H1 (cell line): ENCODE results near the gene ENPP6. TPM values are rescaled to one million over a fixed set of nuclear protein-coding genes. Genes with fewer than 3 reads are reported as not detected.

ENCODE experiments used
- CTCF ChIA-PET: fragments of 300-600 bp; sonication (Branson Sonifier 250); formaldehyde crosslinking; loops from one replicate; lab custom pipeline; 2021; ENCODE audit not compliant: partially characterized antibody; lab: Charles Lee
- POLR2A ChIA-PET: fragments of 300-600 bp; sonication (Branson Sonifier 250); formaldehyde crosslinking; loops from one replicate; lab custom pipeline; 2021; ENCODE audit warnings: inconsistent platforms; ENCODE audit not compliant: partially characterized antibody; lab: Charles Lee
- DNase-seq, 2 experiments: peaks; one replicate each; pipeline versions ENCODE4 v3.0.0 to v3.0.0-alpha.2; 2010 to 2022; ENCODE audit warnings: low spot score in 2 of 2, low read depth in 1 of 2, mixed read lengths in 1 of 2
- FAIRE-seq: peaks from 2 replicates; lab custom pipeline; 2011; peaks lifted over from hg19 to GRCh38; lab: Jason Lieb, UNC
- H2AFZ ChIP-seq: 2 replicates; pipeline ENCODE4 v1.8.1; 2012; ENCODE audit warnings: low read length, inconsistent platforms
- H2AK5ac ChIP-seq: 2 replicates; pipeline ENCODE4 v1.6.1; 2013; ENCODE audit warnings: low read depth, low read length
- H2BK120ac ChIP-seq: replicated peaks from 2 replicates; pipeline ENCODE3; 2013; ENCODE audit warnings: low read depth, low read length, inconsistent platforms
- H2BK12ac ChIP-seq: 2 replicates; pipeline ENCODE4 v1.6.1; 2013; ENCODE audit warnings: low read depth, low read length
- H2BK15ac ChIP-seq: 2 replicates; pipeline ENCODE4 v1.6.1; 2013; ENCODE audit warnings: low read length
- H2BK20ac ChIP-seq: 2 replicates; pipeline ENCODE4 v1.6.1; 2013; ENCODE audit warnings: low read length
- H2BK5ac ChIP-seq: 2 replicates; pipeline ENCODE4 v1.6.1; 2013; ENCODE audit warnings: low read depth, low read length
- H3K14ac ChIP-seq: 2 replicates; pipeline ENCODE4 v1.6.1; 2013; ENCODE audit warnings: inconsistent platforms; ENCODE audit not compliant: insufficient read length
- H3K18ac ChIP-seq: 2 replicates; pipeline ENCODE4 v1.6.1; 2013; ENCODE audit warnings: low read length; ENCODE audit errors: extremely low read depth
- H3K23ac ChIP-seq: 2 replicates; pipeline ENCODE4 v1.6.1; 2013; ENCODE audit warnings: inconsistent platforms; ENCODE audit not compliant: insufficient read length
- H3K23me2 ChIP-seq: 2 replicates; pipeline ENCODE4 v1.6.1; 2013; ENCODE audit warnings: low read depth, low read length
- H3K27ac ChIP-seq: 2 replicates; pipeline ENCODE4 v1.6.1; 2011; ENCODE audit warnings: low read depth, low read length, inconsistent platforms
- H3K27me3 ChIP-seq, 4 experiments: replicated peaks in 1 of 4; 1 replicate in 1 of 4; 2 replicates in 3 of 4; pipeline versions ENCODE4 v1.6.1 to v1.8.1; 2011 to 2013; ENCODE audit warnings: low read length in 3 of 4, mild to moderate bottlenecking in 3 of 4, inconsistent platforms in 2 of 4, mixed read lengths in 2 of 4, moderate library complexity in 1 of 4; ENCODE audit not compliant: control insufficient read depth in 3 of 4, insufficient read depth in 3 of 4; ENCODE audit errors: extremely low read depth in 1 of 4
- H3K36me3 ChIP-seq, 4 experiments: 2 replicates each; pipeline versions ENCODE4 v1.6.1 to v1.8.1; 2011 to 2013; ENCODE audit warnings: mild to moderate bottlenecking in 4 of 4, low read length in 3 of 4, moderate library complexity in 2 of 4, control low read depth in 1 of 4, inconsistent platforms in 1 of 4; ENCODE audit not compliant: insufficient read depth in 4 of 4, control insufficient read depth in 2 of 4
- H3K4ac ChIP-seq: replicated peaks from 2 replicates; pipeline ENCODE3; 2013; ENCODE audit warnings: low read length, low read depth, mixed read lengths, inconsistent platforms; ENCODE audit not compliant: insufficient read length
- H3K4me1 ChIP-seq, 4 experiments: replicated peaks in 1 of 4; 1 replicate in 1 of 4; 2 replicates in 3 of 4; pipeline versions ENCODE4 v1.6.1 to v1.8.1; 2011 to 2013; ENCODE audit warnings: low read length in 3 of 4, inconsistent platforms in 2 of 4, mixed read lengths in 1 of 4; ENCODE audit not compliant: insufficient read depth in 4 of 4, control insufficient read depth in 3 of 4
- H3K4me2 ChIP-seq, 2 experiments: 2 replicates each; pipeline versions ENCODE4 v1.6.1 to v1.8.1; 2011 to 2013; ENCODE audit warnings: low read depth in 2 of 2, low read length in 2 of 2, control low read depth in 1 of 2, inconsistent platforms in 1 of 2, mild to moderate bottlenecking in 1 of 2; ENCODE audit not compliant: insufficient read depth in 1 of 2
- H3K4me3 ChIP-seq, 4 experiments: fragments of 200-600, 300-600 bp in 1 of 4; sonication (generic), shearing (Covaris generic), sonication (Bioruptor Twin) in 1 of 4; 2 replicates each; pipeline versions ENCODE4 v1.5.1 to v1.8.1; 2011 to 2016; ENCODE audit warnings: low read length in 4 of 4, low read depth in 3 of 4, control low read depth in 2 of 4, inconsistent platforms in 2 of 4, mild to moderate bottlenecking in 2 of 4, mixed read lengths in 1 of 4, moderate library complexity in 1 of 4; ENCODE audit not compliant: insufficient read depth in 2 of 4; ENCODE audit errors: extremely low read depth in 1 of 4
- H3K56ac ChIP-seq: replicated peaks from 2 replicates; pipeline ENCODE3; 2013; ENCODE audit warnings: low read depth, mild to moderate bottlenecking, mixed read lengths, low read length, inconsistent platforms; ENCODE audit not compliant: insufficient read length
- H3K79me1 ChIP-seq: 2 replicates; pipeline ENCODE4 v1.6.1; 2013; ENCODE audit warnings: low read depth, low read length, control low read depth
- H3K79me2 ChIP-seq, 2 experiments: 2 replicates each; pipeline versions ENCODE4 v1.6.1 to v1.8.1; 2012 to 2013; ENCODE audit warnings: low read length in 2 of 2, mild to moderate bottlenecking in 2 of 2, inconsistent platforms in 1 of 2; ENCODE audit not compliant: insufficient read depth in 2 of 2, control insufficient read depth in 1 of 2
- H3K9ac ChIP-seq, 4 experiments: replicated peaks in 1 of 4; 1 replicate in 1 of 4; 2 replicates in 3 of 4; pipeline versions ENCODE4 v1.6.1 to v1.8.1; 2011 to 2013; ENCODE audit warnings: low read depth in 3 of 4, low read length in 3 of 4, control low read depth in 2 of 4, mild to moderate bottlenecking in 2 of 4, moderate library complexity in 2 of 4, inconsistent platforms in 1 of 4; ENCODE audit errors: extremely low read depth in 1 of 4
- H3K9me3 ChIP-seq, 2 experiments: 2 replicates each; pipeline versions ENCODE4 v1.6.1 to v1.8.1; 2012 to 2013; ENCODE audit warnings: mild to moderate bottlenecking in 2 of 2, moderate library complexity in 2 of 2, control low read depth in 1 of 2, inconsistent platforms in 1 of 2, low read depth in 1 of 2, low read length in 1 of 2, mixed read lengths in 1 of 2; ENCODE audit not compliant: insufficient read depth in 2 of 2
- H4K20me1 ChIP-seq, 2 experiments: replicated peaks in 1 of 2; 2 replicates each; pipeline versions ENCODE3 to v1.8.1; 2011 to 2013; ENCODE audit warnings: inconsistent platforms in 2 of 2, low read length in 2 of 2, mild to moderate bottlenecking in 1 of 2; ENCODE audit not compliant: insufficient read depth in 2 of 2, control insufficient read depth in 1 of 2
- H4K5ac ChIP-seq: 2 replicates; pipeline ENCODE4 v1.6.1; 2013; ENCODE audit warnings: low read length, low read depth, mixed read lengths, inconsistent platforms; ENCODE audit not compliant: insufficient read length
- H4K8ac ChIP-seq: 2 replicates; pipeline ENCODE4 v1.8.0; 2013; ENCODE audit warnings: mild to moderate bottlenecking, moderate library complexity, low read length, inconsistent platforms; ENCODE audit not compliant: insufficient read depth; ENCODE audit errors: extremely low read depth
- H4K91ac ChIP-seq: replicated peaks from 2 replicates; pipeline ENCODE3; 2013; ENCODE audit warnings: low read length, mixed read lengths, inconsistent platforms; ENCODE audit not compliant: insufficient read length
- ATF2 ChIP-seq: IDR thresholded peaks from 2 replicates; pipeline ENCODE4 v1.6.1; 2012; ENCODE audit warnings: low read length, inconsistent platforms
- EP300 ChIP-seq, 2 experiments: IDR thresholded peaks; 1 replicate in 1 of 2; 2 replicates in 1 of 2; pipeline ENCODE4 v1.6.1; 2011 to 2012; ENCODE audit warnings: low read depth in 2 of 2, low read length in 2 of 2, mild to moderate bottlenecking in 2 of 2, borderline replicate concordance in 1 of 2, inconsistent platforms in 1 of 2, moderate library complexity in 1 of 2
- HDAC6 ChIP-seq: IDR thresholded peaks from one replicate; pipeline ENCODE4 v1.7.1; 2012; ENCODE audit warnings: low read depth, mild to moderate bottlenecking, inconsistent platforms, low read length, moderate library complexity
- KDM4A ChIP-seq: IDR thresholded peaks from one replicate; pipeline ENCODE4 v1.7.1; 2012; ENCODE audit warnings: low read depth, mild to moderate bottlenecking, moderate library complexity, low read length, inconsistent platforms; ENCODE audit not compliant: severe bottlenecking
- PHF8 ChIP-seq: fragments of 200-600 bp; sonication (generic); conservative IDR thresholded peaks from 2 replicates; pipeline ENCODE4 v1.7.1; 2012; ENCODE audit warnings: low read depth, mild to moderate bottlenecking, inconsistent platforms, low read length, moderate library complexity
- SAP30 ChIP-seq: fragments of 300-600 bp; sonication (generic); IDR thresholded peaks from 2 replicates; pipeline ENCODE4 v1.7.1; 2012; ENCODE audit warnings: low read length, moderate library complexity, mild to moderate bottlenecking, inconsistent platforms; ENCODE audit not compliant: insufficient read depth, insufficient replicate concordance
- SIRT6 ChIP-seq: IDR thresholded peaks from one replicate; pipeline ENCODE4 v1.7.1; 2012; ENCODE audit warnings: low read length, inconsistent platforms
- SIX5 ChIP-seq: IDR thresholded peaks from 2 replicates; pipeline ENCODE4 v1.6.1; 2011; ENCODE audit warnings: mild to moderate bottlenecking, low read depth, low read length
- SP2 ChIP-seq: IDR thresholded peaks from 2 replicates; pipeline ENCODE4 v1.6.1; 2012; ENCODE audit warnings: mild to moderate bottlenecking, low read length, inconsistent platforms
- TAF7 ChIP-seq: optimal IDR thresholded peaks from 2 replicates; pipeline ENCODE3; 2011; ENCODE audit warnings: low read depth, mild to moderate bottlenecking, inconsistent platforms, low read length, moderate library complexity, borderline replicate concordance
- WGBS, 2 experiments: shearing (Covaris generic) in 1 of 2; methylation state at CpG; one replicate each; pipeline versions ENCODE4 v1.1.6 to v1.1.7; 2013 to 2015; ENCODE audit warnings: low lambda C conversion rate in 2 of 2, mixed read lengths in 2 of 2, inconsistent platforms in 1 of 2, low coverage in 1 of 2, missing lambda C conversion rate in 1 of 2; ENCODE audit not compliant: insufficient replicate concordance in 2 of 2, insufficient coverage in 1 of 2, insufficient read length in 1 of 2; ENCODE audit errors: extremely low coverage in 1 of 2, missing lambda C conversion rate in 1 of 2; 5-methylcytosine and 5-hydroxymethylcytosine counted together
- polyA plus RNA-seq, 7 experiments: library from polyadenylated mRNA; depleted of rRNA in 3 of 7; stranded (reverse) in 5 of 7; unstranded in 2 of 7; fragments of >200 nt in 5 of 7; fragments of 200-250 nt in 2 of 7; gene quantifications; 1 replicate in 5 of 7; 2 replicates in 1 of 7; 4 replicates in 1 of 7; pipeline versions ENCODE4 v1.2.1 to v1.2.3, GENCODE V29; 2011 to 2013; ENCODE audit warnings: missing spikeins in 2 of 7, mixed read lengths in 2 of 7
- total RNA-seq: library from RNA; stranded (reverse); fragmentation: NEBNext Ultra II Directional; extraction: Animal tissue kit (Norgen Biotek cat#: 25700); gene quantifications from 2 replicates; pipeline ENCODE4 v1.2.1, GENCODE V29; 2021
- TF ChIP-seq, protein P1 (sequence below): IDR thresholded peaks from 2 replicates; pipeline ENCODE4 v1.6.1; 2011; ENCODE audit warnings: low read depth, mild to moderate bottlenecking, low read length; ENCODE audit not compliant: insufficient read depth

ENPP6 gene
- total and polyA plus RNA-seq, 2 of the 8 experiments (the other 6 are each of a cell fraction or from before 2014, with no cell fraction given) = 0.11 to 0.20 TPM

DNA sequence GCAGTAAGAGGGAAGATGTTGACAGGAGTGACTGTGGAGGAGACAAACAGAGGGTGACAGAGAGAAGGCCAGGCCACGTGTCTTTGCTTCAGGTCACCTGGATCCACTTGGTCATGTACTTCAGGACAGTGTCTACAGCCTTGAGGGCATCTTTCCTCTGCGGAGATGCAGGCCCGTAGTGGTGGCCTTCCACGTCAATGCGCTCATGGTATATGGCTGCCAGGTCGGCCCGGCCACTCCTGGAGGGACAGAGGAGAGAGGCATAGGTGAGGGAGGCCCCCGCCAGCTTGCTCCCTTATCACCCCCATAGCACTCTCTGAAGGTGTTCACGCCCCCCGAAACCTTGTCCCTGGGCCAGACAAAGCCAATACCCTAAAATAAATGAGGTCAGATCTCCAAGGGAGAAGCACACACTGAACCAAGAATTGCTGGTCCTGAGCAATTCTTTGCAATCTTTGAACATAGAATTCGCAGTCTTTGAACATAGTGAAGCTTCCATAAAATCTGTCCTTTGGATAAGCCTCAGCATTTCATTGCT, 99.9 kb downstream of the ENPP6 start:
- CTCF ChIA-PET = interaction anchor here (0.5 to 3.0 kb wide), 3 partner anchors 12 to 397 kb away, joined by 3 to 20 read pairs (median 3); no protein-coding TSS in a partner anchor
- no peak for TF ChIP-seq TAF7
- TF ChIP-seq SAP30 = no peak
- TF ChIP-seq SIRT6 = no peak
- no peak for TF ChIP-seq ATF2
- TF ChIP-seq, protein P1, sequence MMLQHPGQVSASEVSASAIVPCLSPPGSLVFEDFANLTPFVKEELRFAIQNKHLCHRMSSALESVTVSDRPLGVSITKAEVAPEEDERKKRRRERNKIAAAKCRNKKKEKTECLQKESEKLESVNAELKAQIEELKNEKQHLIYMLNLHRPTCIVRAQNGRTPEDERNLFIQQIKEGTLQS = no peak
- no peak for TF ChIP-seq KDM4A
- TF ChIP-seq SIX5 = no peak
- TF ChIP-seq PHF8 = no peak
- no peak for TF ChIP-seq EP300 (IDR thresholded peaks at IDR 0.05; ENCODE audit: borderline replicate concordance in 1 of 2, low read depth in 2 of 2, low read length in 2 of 2)
- TF ChIP-seq SP2 = no peak
- TF ChIP-seq HDAC6 = no peak

More for the DNA sequence above, 99.9 kb downstream of the ENPP6 start:
- H3K4me2 ChIP-seq = no peak overlapping the region
- no peak overlapping the region for H3K4ac ChIP-seq
- H4K5ac ChIP-seq = no peak overlapping the region
- H2BK20ac ChIP-seq = no peak overlapping the region
- H4K20me1 ChIP-seq = no peaks in the 10 kb centered on the region
- no peak overlapping the region for H2AFZ ChIP-seq
- no peak overlapping the region for H2BK120ac ChIP-seq
- H3K18ac ChIP-seq = no peak overlapping the region
- H3K79me2 ChIP-seq = no peaks in the 10 kb centered on the region
- no peak overlapping the region for H4K91ac ChIP-seq
- H3K36me3 ChIP-seq = no peaks in the 10 kb centered on the region
- H3K4me3 ChIP-seq = no peak overlapping the region
- no peak overlapping the region for H3K56ac ChIP-seq
- H3K14ac ChIP-seq = no peak overlapping the region
- no peaks in the 10 kb centered on the region for H3K9me3 ChIP-seq
- no peak for FAIRE-seq
- H2BK15ac ChIP-seq = no peak overlapping the region
- 84% methylated on average over 11 of the region's 11 CpGs; no CpG with 5 or more reads in 1 of the 2 experiments for WGBS, 2 experiments
- POLR2A ChIA-PET = no interaction called here
- no peak overlapping the region for H2BK5ac ChIP-seq
- no peaks in the 10 kb centered on the region for H3K4me1 ChIP-seq
- H3K79me1 ChIP-seq = no peaks in the 10 kb centered on the region
- H3K23ac ChIP-seq = no peak overlapping the region
- H4K8ac ChIP-seq = no peak overlapping the region
- no peak overlapping the region for H3K9ac ChIP-seq
- H3K23me2 ChIP-seq = no peaks in the 10 kb centered on the region
- no peak overlapping the region for H3K27ac ChIP-seq
- H2AK5ac ChIP-seq = no peak overlapping the region
- no peaks in the 10 kb centered on the region; a peak in 1 of 7 replicates for H3K27me3 ChIP-seq
- DNase-seq = no peak
- H2BK12ac ChIP-seq = no peak overlapping the region
